Measurements from ENCODE around the gene TTLL11.

DNA sequence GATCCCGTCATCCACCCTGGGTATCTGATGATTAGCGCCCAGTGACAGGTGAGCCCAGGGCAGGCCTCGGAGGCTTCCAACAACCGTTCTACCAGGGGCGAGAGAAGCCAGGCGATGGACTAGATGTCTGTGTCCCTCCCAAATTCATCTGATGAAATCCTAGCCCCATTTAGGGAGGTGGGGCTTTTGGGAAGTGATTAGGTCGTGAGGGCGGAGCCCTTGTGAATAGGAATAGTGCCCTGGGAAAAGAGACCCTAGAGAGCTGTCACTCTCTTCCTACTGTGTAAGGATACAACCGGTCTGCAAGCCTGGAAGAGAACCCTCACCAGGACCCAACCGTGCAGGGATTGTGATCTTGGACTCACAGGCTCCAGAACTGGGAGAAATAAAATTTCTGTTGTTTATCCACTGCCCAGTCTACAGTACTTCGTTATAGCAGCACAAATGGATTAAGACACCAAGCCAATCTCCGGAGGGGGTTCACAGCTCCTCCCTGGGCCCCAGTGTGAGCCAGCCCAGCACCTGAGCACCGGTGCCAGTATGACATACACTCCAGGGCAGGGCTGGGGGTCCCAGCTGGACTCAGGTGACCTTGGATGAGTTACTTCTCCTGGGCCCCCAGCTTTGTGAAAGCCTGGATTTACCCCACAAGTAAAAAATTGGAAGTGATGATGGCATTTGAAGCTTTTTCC, 279.4 kb downstream of the TTLL11 start:
- TF ChIP-seq, protein P1, sequence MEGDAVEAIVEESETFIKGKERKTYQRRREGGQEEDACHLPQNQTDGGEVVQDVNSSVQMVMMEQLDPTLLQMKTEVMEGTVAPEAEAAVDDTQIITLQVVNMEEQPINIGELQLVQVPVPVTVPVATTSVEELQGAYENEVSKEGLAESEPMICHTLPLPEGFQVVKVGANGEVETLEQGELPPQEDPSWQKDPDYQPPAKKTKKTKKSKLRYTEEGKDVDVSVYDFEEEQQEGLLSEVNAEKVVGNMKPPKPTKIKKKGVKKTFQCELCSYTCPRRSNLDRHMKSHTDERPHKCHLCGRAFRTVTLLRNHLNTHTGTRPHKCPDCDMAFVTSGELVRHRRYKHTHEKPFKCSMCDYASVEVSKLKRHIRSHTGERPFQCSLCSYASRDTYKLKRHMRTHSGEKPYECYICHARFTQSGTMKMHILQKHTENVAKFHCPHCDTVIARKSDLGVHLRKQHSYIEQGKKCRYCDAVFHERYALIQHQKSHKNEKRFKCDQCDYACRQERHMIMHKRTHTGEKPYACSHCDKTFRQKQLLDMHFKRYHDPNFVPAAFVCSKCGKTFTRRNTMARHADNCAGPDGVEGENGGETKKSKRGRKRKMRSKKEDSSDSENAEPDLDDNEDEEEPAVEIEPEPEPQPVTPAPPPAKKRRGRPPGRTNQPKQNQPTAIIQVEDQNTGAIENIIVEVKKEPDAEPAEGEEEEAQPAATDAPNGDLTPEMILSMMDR (IDR thresholded peaks at IDR 0.05) = no peak
- no peak for TF ChIP-seq POLR2A (IDR thresholded peaks at IDR 0.05)
